HG03064 (cell line): ENCODE data around the gene SPON1.
"Not testable (repeated sequence)": the region's sequence is repeated elsewhere in the genome, so short reads cannot be mapped to it uniquely, and the experiment has no call there.

ENCODE experiments used
- ATAC-seq: cut with Tn5 transposase; IDR thresholded peaks from one replicate; pipeline ENCODE4 v1.9.1; 2021; ENCODE audit warnings: low read depth; ENCODE audit not compliant: unreplicated experiment

Gene SPON1

DNA sequence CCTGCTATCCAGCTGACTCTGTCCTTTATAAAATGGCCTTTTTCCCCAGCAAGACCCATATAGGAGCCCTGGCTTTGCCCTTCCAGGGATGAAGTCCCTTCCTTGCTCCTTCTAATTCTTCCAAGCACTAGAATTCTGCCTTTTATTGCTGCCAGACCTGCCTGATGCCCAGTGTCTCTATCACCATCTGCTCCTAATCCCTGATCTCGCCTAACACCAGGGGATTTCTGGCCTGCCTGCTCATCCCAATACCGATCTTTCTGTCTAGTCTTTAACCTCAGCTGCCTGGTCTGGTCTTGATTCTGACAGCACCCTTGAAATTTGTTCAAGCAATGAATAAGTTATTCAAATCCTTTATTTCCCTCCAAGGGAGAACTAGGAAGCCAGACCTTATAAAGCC lies 150.2 kb downstream of the SPON1 start:
- ATAC-seq = no peak

DNA sequence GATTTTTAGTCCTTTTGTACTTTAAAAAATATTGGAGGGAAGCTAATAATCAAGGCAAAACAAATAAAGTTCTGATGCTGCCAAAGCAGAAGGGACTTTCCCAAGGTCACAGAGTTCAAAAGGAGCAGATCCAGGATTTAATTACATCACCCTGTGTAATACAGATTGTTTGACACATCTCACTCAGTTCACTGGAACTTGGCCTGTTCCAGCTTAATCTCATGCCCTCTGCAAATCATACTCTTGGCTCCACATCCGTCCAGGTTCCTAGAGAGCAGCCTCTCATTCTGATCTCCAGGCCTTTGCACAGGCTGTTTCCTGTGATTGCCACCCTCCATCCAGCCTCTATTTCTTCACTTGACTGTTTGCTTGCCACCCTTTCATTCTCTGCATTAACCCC lies 151.7 kb downstream of the SPON1 start:
- no peak for ATAC-seq

DNA sequence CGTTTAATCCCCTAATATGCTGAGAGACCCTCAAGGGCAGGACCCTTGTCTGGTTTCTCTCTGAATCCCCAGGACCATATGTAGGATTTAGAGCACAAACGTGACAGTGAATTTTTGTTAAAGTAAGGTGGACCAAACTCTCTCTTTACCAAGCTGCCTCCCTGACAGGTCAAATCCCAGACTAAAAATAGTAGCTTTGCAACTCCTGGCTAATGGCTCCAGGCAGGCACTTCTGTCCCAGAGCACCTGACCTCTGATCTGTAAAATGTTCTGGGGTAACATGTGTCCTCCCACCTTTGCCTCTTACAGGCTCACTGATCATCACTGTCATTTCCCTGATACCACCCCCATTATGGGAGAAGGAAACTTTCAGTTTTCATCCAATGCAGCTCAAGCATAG lies 152.3 kb downstream of the SPON1 start:
- ATAC-seq = no peak

DNA sequence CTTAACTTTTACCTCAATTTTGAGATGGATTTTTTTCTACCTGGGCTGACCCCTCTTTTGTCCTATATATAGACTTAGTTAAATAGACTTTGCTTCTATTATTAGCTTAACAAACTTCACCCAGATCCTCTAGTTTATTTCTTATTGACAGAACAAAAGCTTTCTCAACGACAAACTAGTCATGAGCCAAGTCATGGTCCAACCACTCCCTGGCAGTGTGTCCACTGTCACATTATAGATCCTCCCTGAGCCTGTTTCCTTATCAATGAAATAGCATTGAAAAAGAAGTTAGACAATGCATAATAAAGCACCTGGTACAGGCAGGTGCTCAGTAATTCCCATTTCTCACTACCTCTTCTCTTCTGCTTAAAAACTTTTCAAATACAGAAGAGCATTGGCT lies 155.1 kb downstream of the SPON1 start:
- ATAC-seq = no peak

DNA sequence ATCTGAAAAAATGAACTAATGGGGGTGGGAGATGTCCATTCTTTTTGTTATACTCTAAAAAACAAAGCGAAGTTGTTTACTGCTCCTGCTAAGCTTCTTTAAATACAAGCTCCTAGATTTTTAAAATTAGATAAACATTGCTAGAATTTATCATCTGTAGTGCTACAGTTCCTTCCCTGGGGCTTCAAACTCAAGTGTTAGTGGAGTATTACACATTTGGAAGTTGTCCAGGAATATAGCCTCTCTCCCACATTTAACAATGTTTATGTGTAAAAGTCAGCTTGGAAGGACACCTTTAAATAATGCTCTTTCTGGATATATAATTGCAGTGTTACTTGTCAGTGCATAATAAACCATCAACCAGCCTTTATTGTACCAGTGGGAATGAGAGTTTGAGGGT lies 155.5 kb downstream of the SPON1 start:
- no peak for ATAC-seq

DNA sequence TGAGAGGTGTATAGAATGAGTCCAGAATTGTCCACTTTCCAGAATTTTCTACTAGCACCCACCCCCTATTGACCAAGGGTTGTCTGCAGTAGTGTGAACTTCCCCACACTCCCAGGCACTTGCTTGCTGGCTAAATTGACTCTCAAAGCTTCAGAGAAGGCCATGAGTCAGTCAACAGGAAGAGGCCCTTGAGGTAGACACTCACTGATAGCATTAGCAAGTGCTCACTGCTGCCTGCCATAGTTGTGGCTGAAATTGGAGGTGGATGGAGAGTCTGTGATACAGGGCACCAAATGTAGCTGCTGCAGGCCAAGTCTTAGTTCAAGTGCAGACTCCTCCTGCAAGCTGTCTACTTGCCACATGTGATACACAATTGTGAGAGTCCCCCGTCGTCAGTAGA lies 156.8 kb downstream of the SPON1 start:
- no peak for ATAC-seq

DNA sequence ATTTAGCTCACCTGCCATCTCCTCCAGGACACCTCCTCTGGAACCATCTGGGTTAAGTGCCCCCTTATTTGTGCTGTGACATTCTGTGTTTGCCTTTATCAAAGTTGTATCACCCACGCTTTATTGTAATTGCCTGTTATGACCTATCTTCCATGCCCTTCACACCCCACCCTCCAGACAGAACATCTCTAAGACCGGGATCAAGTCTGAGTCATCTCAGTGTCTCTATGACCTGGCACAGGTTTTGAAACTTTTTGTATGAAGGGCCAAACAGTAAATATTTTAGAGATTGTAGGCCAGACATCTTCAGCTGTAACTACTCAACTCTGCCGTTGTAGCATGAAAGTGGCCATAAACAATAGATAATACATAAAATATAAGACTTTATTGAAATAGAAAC lies 161.8 kb downstream of the SPON1 start:
- ATAC-seq = no peak

DNA sequence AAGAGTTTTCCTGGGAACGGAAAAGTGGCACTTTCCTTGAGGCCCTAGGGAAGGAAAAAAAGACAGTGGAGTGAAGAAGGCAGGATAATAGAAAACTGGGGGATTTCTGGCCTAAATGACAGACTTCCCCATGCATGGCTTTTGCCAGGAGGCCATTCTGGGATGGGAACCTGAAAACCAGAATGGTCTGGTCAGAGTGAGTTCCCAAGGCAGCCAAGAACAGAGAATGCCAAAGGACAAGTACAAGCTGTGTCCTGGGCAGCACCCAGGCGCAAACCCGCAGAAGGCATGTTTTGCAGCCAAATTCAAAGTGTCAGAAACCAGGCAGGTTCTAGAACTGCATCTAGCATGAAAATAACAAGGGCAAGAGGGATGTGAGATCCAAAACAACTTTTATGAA lies 162.4 kb downstream of the SPON1 start:
- ATAC-seq = no peak

DNA sequence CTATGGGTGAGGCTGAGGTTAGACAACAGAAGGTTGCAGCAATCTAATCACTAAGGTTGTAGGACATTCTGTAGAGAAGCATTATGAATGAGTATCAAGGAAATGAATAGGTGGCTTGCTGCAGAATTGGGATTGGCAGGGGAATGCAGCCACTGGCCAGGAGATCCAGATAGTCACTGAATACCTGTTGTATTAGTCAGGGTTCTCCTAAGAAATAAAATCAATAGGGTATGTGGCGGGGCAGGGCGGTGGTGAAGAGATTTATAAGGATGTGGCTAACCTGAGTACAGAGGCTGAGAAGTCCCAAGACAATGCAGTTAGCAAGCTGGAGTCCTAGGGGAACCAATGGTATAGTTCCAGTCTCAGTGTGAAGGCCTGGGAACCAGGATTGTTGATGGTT lies 163.0 kb downstream of the SPON1 start:
- ATAC-seq = no peak

DNA sequence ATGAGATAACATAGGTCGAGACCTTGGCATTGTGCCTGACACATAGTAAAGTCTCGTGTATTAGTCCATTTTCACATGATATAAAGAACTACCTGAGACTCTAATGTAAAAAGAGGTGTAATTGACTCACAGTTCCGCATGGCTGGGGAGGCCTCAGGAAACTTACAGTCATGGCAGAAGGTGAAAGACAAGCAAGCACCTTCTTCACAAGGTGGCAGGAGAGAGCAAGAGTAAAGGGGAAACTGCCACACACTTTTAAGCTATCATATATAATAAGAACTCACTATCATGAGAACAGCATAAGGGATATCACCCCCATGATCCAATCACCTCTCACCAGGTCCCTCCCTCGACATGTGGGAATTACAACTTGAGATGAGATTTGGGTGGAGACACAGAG lies 165.2 kb downstream of the SPON1 start:
- no peak for ATAC-seq

DNA sequence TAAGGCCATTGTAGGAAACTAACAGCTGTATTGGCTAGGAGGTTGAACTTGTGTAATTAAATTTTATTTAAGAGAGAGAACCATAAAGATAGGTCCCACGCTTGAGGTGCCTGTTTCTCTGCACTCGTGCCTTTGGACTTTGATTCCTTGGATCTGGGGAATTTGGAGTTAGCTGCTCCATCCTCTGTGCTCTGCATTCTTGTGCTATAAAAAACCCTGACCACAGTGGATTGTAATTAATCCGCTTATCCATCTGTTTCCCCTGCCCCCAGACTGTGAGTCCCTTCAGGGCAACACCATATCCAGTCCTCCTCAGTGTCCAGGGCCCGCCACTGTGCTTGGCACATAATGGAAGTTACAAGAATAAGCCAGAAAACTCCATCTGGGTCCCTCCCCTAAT lies 169.8 kb downstream of the SPON1 start:
- no peak for ATAC-seq

DNA sequence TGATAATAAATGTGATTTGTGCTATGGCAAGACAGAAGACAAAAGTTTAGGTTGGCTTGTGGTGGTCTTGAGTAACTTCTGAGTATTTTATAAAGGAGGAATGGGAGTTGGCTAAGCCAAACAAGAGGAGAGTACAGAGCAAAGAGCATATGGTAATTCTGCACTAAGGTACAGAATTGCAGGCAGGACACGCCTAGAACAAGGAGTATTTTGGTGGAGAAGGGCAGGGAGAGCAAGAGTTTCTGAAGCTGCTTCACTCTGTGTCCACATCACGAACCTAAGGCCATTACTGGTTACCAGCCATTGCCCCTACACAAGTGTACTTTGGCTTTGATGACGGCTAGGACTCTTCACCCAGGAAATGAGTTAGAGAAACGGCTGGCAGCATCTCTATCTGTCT lies 170.9 kb downstream of the SPON1 start:
- ATAC-seq = no peak

DNA sequence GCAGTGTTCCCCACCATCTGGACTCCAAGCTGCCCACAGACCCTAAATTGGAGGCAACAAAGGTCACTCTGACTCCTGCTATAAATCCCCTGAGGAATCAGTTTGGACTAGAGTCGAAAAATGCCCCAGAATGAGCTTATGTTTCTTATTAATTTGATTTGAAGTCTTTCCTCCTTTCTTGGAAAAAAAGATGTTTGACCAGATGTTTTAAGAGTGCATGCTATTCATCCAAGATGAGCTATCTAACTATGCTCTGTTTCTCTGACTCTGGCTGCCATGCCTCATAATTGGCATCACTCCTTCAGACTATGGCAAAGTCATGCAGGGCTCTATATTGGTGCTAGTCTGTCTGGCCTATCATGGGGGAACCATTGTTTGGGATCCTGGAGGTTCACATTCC lies 174.0 kb downstream of the SPON1 start:
- ATAC-seq = no peak

DNA sequence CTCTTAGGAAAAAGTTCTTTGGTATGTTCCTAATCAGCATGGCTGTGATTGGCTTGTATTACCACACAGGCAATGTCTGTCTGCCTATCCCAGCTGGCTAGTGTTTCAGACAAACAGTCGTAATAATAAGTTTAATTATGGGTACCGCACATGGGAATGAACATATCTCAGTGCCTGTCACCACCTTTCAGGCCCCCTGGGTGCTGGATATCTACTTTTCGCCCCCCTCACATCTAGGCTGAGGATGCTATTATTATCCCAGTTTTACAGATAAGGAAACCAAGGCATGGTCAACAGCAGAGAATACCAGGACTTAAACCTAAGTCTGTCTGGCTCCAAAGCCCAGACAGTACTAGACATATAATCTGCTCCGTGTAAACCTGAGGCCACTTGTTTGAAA lies 174.8 kb downstream of the SPON1 start:
- ATAC-seq = no peak

DNA sequence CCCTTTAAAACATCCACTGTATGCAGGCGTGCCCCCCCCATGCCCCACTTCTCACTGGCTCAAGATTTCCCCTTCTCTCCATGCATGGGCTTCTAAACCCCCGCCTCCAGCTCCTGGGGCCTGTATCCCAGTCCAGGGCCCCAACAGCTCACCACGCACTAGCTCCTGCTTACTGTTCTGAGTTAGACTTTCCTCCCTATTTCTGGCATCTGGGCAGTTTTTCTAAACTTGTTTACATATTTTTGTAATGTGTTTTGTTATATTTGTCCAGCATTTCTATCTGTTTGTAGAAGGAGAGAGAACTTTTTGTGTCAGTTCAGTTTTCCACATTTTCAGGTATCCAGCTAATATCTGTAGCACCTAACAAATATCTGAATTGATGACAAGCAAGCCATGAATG lies 178.5 kb downstream of the SPON1 start:
- ATAC-seq = no peak

DNA sequence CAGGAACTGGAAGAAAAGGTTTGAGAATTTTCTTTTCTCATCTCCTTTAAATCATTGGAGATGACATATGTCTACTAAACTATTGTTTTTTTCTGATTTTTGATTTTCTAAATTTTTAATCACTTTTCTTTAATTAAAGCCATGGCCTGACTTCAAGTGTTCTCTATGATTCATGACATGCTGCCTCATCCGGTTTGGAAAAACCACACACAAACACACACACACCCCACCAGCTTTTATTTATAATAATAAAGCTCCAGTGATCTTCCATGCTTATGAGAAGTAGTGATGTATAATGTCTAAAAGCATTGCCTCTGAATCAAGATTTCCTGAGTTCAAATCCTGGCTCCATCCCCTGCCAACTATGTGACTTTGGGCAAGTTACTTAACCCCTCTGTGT lies 179.2 kb downstream of the SPON1 start:
- ATAC-seq = no peak

DNA sequence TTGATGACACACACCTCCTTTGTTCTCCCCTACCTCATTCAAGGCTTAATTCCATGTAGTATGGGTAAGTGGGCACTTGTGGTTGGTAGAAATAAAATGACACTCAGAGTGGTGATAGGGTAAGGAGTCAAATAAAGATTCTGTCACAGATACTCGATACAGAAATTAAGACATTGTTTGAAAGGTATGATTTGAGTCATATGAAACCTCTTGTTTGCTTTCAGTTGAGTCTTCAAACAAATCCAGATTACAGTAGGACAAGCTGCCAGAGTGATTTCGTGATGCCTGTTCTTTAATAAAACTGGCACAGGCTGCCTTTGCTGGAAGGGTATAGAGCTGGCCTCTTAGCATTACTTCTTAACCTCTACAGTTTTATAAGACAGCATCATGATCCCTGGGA lies 182.4 kb downstream of the SPON1 start:
- ATAC-seq = no peak

DNA sequence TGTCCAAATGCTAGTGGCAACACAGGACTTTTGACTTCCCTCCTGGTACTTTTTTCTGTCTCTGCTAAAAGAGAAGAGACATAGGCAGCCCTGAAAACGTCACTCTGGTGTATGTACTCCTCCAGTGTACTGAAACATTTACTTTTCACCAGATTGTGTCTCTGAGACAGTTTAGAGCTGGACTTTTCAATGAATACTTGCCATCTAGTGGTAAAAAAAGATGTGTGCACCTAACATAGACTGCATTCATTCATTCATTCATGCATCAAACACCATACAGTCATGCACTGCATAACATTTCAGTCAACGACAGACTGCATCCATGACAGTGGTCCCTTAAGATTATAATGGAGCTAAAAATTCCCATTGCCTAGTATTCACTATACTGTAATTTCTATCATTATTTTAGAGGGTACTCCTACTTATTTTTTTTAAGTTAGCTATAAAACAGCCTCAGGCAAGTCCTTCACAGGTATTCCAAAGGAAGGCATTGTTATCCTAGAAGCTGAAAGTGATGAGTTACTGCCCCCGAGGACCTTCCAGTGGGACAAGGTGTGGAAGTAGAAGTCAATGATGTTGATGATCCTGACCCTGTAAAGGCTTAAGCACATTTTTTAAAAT lies 186.2 kb downstream of the SPON1 start:
- ATAC-seq = no peak

DNA sequence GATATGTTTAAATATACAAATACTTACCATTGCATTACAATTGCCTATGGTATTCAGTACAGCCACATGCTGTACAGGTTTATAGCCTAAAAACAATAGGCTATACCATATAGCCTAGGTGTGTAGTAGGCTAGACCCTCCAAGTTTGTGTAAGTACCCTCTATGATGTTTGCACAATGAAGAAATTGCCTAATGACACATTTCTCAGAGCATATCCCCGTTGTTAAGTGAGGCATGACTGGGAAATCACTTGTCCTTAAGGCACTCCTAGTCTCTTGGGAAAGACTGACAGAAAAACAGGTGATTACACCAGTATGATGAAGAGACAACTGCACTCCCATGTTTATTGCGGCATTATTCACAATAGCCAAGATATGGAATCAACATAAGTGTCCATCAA lies 187.2 kb downstream of the SPON1 start:
- ATAC-seq = no peak

DNA sequence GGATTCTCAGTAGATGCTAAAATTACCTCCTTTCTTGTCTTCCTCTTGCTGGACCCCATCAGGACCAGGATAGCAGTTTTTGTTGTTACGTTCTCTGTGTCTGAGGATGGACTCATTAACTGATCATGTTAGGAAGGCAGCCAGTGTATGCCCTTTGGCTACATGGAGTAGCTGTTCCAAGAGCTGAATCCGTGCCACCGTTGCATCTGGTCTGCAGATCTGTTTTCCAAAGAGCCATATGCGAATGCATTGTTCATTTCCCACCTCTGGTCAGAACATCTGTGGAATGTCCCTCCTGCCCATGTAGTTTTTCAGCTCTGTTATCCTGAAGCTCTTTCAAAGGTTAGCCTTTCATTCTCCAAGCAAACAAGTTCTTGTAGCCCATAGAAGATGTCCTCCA lies 188.4 kb downstream of the SPON1 start:
- no peak for ATAC-seq

DNA sequence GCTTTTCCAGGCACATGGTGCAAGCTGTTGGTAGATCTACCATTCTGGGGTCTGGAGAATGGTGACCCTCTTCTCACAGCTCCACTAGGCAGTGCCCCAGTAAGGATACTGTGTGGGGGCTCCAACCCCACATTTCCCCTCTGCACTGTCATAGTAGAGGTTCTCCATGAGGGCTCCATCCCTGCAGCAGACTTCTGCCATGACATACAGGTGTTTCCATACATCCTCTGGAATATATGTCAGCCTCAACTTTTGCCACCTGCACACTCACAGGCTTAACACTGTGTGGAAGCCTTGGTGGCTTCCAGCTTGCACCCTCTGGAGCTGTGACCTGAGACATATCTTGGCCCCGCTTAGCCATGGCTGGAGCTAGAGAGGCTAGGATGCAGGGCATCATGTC lies 191.6 kb downstream of the SPON1 start:
- not testable (repeated sequence) for ATAC-seq

DNA sequence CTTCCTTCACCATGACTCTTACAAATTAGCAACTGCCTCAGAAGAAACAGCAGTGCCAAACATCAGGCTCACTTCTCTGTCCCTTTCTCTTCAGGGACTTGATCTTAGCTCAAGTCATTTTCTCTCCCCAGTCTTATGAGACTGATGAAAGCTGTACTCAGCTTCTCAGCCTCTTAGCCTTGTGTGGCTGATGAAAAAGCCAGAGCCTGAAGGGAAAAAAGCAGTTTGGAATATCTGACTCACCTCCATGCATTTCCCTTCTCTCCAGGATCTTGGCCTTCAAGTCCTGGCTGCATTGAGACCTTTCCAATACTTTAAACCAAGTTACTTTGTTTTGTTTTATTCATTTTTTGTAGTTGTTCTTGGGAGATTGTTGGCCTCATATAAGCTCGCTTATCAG lies 195.9 kb downstream of the SPON1 start:
- no peak for ATAC-seq

DNA sequence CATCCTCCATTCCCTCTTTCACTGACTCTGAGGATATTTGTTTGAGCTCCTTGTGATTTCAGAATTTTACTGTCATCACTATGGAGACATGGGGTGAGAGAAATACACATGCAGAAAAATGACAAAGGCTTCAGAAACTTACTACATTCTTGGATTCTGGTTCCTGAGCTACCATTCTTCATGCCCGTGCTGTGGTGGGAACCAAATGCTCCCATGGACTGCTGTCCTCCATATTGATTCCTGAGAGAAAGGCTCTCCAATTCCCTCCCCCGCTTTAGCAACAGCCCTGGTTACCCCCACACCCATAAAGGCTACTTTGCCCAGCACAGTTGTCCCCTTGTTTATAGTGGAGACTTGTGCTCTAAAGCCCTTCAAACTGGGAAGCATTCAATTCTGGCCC lies 201.1 kb downstream of the SPON1 start:
- no peak for ATAC-seq
